GM18526 (cell line): ENCODE data around the gene SLC7A5.

Experiments used
- POLR2A ChIP-seq: IDR thresholded peaks from 3 replicates; pipeline ENCODE4 v1.6.1; 2011; ENCODE audit not compliant: insufficient read length; ENCODE audit errors: extremely low read depth

The SLC7A5 gene

GRCh38 chr16:87864331-87864989, 4.8 kb downstream of the SLC7A5 start:
- TF ChIP-seq POLR2A: no peak

- no peak for TF ChIP-seq POLR2A
Measured at GRCh38 chr16:87860553-87861299, 8.6 kb downstream of the SLC7A5 start.

DNA sequence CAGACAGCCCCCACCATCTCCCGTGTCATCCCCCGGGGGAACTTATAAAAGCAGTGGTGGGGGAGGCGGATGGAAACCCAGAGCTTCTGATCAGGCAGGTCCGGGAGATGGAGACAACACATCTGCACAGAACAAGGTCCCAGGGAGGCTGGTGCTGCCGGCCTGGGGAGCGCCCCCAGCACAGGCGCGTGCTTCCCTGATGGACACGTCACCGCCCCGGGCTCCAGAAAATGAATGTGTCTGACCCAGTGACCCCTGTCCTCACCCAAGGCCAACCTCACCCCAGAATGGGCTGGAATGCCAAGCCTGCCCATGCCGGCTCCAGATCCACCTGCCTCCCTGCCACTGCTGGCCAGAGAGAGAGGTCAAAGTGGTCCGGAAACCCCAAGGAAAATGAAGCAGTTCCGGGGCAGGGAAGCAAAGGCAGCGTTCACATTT, 12.5 kb downstream of the SLC7A5 start:
- no peak for TF ChIP-seq POLR2A

DNA sequence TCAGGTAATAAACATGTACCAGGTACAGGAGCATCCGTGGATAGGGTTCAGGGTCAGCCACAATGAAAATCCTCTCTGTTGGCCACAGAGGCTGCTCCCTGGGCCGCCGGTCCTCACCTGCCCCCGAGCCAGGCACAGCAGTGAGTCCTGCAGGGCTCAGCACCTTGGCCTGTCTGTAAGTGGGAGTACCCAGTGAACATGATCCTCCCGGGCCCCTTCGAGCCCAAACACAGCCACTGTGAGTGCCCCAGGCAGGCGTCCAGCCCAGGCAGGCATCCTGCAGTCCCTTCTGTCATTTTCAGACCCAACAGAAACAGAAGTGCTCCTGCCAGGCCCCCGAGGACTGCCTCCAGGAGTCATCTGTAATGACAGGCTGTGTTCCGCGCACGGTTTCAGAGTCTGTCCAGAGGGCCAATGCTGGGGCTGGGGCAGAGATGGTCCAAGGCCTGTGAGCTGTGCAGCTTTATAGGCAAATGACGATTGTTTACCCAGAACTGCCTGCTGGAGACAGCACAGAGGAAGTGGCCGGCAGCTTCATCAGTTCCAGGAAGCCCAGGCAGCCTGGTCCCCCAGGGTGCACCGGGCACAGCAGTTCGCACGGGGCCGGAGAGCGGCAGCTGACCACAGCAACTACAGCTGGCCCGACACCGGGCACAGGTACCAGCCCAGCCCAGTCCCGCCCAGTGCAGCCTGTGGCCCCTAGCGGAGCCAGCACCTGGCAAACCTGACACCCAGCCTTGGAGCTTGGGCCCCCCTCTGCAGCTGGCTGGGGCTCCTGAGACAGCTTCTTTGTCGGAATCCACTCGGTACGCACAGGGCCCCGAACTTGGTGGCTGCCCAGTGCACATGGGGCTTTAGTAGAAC, 13.2 kb downstream of the SLC7A5 start:
- TF ChIP-seq POLR2A: no peak

- TF ChIP-seq POLR2A: no peak
Measured at GRCh38 chr16:87854907-87855683, 14.2 kb downstream of the SLC7A5 start.

DNA sequence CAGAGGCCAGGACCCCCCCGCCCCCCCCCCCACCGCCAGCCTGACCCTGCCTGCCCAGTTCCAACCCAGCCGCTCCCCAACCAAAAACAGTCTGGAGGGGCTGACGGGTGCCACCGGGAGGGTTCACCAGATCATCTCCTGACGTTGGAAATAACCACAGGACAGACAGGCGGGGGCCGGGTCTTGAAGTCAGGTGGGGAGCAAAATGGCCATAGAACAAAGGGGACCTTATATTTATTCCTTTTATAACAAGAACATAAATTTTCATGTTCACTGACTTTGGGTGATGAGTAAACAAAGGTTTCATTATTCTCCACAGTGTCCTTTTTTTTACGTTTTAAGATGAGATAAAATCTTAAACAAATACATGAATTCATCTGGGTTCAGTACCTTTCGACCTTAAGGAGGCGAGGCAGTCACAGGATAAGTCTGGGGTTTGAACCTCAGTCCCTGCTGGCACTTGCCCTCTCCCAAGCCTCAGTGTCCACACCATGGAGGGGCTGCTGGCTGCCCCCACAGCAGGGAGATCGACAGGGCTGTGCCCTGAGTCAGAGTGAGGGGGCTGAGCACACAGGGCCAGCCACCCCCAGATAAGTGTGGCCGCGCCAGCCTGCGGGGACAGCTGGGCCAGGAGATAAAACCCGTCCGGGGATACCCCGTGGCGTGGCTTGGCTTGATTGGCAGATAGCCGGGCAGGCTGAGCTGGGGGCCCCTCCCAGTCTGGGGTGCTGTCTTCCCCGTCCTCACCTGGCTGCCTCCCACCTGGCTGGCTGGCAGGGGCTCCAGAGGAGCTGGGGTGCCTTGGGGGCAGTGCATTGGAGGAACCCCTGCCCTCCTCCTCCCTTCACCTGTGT, 15.0 kb downstream of the SLC7A5 start:
- TF ChIP-seq POLR2A: no peak

DNA sequence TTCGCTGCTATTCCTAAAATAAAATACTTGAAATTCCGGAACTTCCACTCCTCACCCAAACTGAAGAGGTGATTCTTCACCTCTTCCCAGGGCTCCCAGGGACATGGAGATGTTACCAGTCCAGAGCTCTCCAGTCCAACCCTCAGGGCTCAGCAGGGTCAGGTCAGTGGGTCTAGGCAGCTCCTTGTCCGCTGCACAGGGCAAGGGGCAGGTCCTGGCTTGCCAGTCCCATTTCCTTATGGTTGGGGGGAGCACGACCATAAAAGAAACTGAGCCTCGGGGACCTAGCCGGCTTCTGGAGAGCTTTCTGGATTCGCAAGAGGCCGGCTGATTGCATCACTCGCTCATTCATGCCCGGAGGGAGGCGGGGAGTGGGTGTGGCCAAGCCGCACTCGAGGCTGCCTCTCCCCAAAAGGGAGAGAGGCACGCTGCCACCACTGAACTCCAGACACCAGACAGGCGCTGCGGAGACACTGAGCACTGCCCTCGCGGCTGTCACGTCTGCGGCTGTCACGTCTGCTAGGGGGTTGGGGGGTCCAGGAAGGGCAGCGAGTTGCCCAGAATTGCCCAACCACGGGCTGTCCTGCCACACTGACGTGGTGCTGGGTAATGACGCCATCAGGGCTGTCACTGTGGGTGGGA, 15.8 kb downstream of the SLC7A5 start:
- peak; percentile 50 for TF ChIP-seq POLR2A

GRCh38 chr16:87851601-87852000, 17.7 kb downstream of the SLC7A5 start:
- TF ChIP-seq POLR2A: no peak

DNA sequence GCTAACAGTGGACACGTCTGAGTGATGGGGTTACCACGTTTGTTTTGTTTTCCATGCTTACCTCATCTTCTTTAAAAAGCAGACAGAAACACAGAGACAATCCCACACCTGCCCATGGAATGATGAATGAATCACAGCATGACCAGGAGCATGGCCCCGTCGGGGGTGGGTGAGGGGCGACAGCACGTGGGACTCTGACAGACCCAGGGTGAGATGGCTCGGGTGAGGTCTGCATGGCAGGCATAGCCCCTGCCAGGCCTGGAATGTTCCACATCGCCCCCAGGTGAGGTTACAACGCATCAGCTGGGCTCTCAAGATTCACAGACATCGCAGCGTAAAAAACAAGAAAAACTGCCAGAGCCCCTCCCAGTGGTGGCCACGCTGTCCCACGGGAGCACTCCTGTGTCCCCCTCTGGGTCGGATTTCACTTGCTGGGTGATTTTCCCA, 18.1 kb downstream of the SLC7A5 start:
- TF ChIP-seq POLR2A: no peak

DNA sequence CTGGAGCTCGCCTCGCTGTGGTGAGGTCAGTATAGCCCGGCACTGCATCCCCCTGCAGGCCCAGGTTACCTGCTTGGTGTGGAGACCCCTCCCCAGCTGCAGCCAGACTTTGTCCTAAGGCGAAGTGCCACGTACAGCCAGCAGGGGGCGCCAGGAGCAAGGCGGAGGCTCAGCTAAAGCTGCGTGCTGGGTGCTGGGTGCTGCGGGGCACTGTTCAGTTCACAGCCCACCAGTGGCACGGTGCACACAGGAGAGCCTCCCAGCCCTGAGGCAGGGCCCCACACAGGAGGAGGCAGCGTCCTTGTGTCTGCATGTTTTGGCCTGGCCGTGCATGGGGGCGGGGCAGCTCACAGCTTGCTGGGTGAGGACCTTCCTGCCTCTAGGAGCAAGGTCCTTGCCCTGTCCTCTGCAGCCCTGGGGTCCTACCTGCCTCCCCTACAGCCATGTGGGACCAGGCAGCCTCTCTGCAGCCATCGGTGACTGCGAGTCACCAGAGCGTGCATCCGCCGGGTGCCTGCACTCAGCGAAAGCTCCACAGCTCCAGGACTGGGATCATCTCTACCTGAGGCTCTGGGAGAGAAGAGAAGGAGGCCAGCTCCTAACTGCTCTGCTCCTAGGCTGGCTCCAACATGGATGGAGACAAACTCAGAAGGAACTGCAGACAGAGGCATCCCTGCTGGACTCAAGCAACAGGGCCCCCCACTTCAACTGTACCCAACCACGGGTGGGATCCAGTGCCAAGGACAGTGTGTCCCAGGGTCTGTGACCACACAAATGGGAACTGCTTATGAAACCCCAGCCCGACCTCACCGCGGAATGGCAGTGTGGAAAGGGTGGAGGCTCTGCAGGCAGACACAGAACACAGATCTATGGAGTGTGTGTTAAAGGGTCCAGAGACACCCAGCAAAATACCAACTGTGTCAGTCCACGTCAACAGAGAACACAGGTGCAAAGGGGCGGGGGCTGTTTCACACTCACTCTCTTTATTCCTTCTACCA, 19.0 kb downstream of the SLC7A5 start:
- TF ChIP-seq POLR2A: no peak

GRCh38 chr16:87849419-87850008, 19.8 kb downstream of the SLC7A5 start:
- no peak for TF ChIP-seq POLR2A
